ENCODE data around the gene SCARB2. TPM values are rescaled to one million over a fixed set of nuclear protein-coding genes. Genes with fewer than 3 reads are reported as not detected.
A peak's percentile ranks its signal among the peaks of the same experiment; 100 is the strongest.

The SCARB2 gene
- total RNA-seq, 1 donor from 2014 or later: 190 TPM

- H3K36me3 ChIP-seq: no peaks in the 10 kb centered on the region
- ATAC-seq: no peak
- peaks cover 85% of the 10 kb centered on the region for H3K4me1 ChIP-seq
- no peak for TF ChIP-seq CTCF (IDR thresholded peaks at IDR 0.05)
- intact Hi-C loops (cut with DNase I): no loop called here
- no peaks in the 10 kb centered on the region for H3K9me3 ChIP-seq
- no peak overlapping the region for H3K27ac ChIP-seq
- no peak overlapping the region for H3K4me3 ChIP-seq
- DNase-seq: no peak
- no peaks in the 10 kb centered on the region for H3K27me3 ChIP-seq
These were observed 8.7 kb downstream of the SCARB2 start for GRCh38 chr4:76204936-76205335.

- no peak for ATAC-seq
- Histone ChIP-seq H3K27me3 (no peaks in the 10 kb centered on the region), H3K36me3 (no peaks in the 10 kb centered on the region), H3K4me3 (no peak overlapping the region), H3K27ac (no peak overlapping the region), H3K4me1 (peaks cover 84% of the 10 kb centered on the region), H3K9me3 (no peaks in the 10 kb centered on the region)
- DNase-seq: no peak
- TF ChIP-seq CTCF (IDR thresholded peaks at IDR 0.05): no peak
- intact Hi-C loops (cut with DNase I): no loop called here
These were observed 10.1 kb downstream of the SCARB2 start for GRCh38 chr4:76203541-76203940.

- no peaks in the 10 kb centered on the region for H3K9me3 ChIP-seq
- no peak for TF ChIP-seq CTCF (IDR thresholded peaks at IDR 0.05)
- H3K4me3 ChIP-seq: no peak overlapping the region
- intact Hi-C loops (cut with DNase I): no loop called here
- no peak overlapping the region for H3K27ac ChIP-seq
- H3K27me3 ChIP-seq: no peaks in the 10 kb centered on the region
- no peak for ATAC-seq
- peaks cover 87% of the 10 kb centered on the region for H3K4me1 ChIP-seq
- DNase-seq: no peak
- no peaks in the 10 kb centered on the region for H3K36me3 ChIP-seq
These were observed 12.3 kb downstream of the SCARB2 start for GRCh38 chr4:76201276-76201675.

- H3K36me3 ChIP-seq: no peaks in the 10 kb centered on the region
- peaks cover 87% of the 10 kb centered on the region for H3K4me1 ChIP-seq
- intact Hi-C loops (cut with DNase I): no loop called here
- H3K27ac ChIP-seq: no peak overlapping the region
- no peaks in the 10 kb centered on the region for H3K27me3 ChIP-seq
- no peak overlapping the region for H3K4me3 ChIP-seq
- peak; percentile 73 for ATAC-seq
- DNase-seq: no peak
- no peaks in the 10 kb centered on the region for H3K9me3 ChIP-seq
- no peak for TF ChIP-seq CTCF (IDR thresholded peaks at IDR 0.05)
These were observed 12.8 kb downstream of the SCARB2 start for GRCh38 chr4:76200771-76201231.

- peak overlapping the region; percentile 75 for H3K27ac ChIP-seq
- DNase-seq: no peak
- TF ChIP-seq CTCF (IDR thresholded peaks at IDR 0.05): peak; percentile 4
- peaks cover 9% of the 10 kb centered on the region for H3K36me3 ChIP-seq
- intact Hi-C loops (cut with DNase I): no loop called here
- no peaks in the 10 kb centered on the region for H3K27me3 ChIP-seq
- H3K4me1 ChIP-seq: peaks cover 88% of the 10 kb centered on the region
- H3K9me3 ChIP-seq: no peaks in the 10 kb centered on the region
- H3K4me3 ChIP-seq: no peak overlapping the region
- no peak for ATAC-seq
These were observed 13.9 kb downstream of the SCARB2 start for GRCh38 chr4:76199664-76200211.
